ENCODE measurements around the gene ENTREP1. TPM values are rescaled to one million over a fixed set of nuclear protein-coding genes. Genes with fewer than 3 reads are reported as not detected.

The ENTREP1 gene, protein sequence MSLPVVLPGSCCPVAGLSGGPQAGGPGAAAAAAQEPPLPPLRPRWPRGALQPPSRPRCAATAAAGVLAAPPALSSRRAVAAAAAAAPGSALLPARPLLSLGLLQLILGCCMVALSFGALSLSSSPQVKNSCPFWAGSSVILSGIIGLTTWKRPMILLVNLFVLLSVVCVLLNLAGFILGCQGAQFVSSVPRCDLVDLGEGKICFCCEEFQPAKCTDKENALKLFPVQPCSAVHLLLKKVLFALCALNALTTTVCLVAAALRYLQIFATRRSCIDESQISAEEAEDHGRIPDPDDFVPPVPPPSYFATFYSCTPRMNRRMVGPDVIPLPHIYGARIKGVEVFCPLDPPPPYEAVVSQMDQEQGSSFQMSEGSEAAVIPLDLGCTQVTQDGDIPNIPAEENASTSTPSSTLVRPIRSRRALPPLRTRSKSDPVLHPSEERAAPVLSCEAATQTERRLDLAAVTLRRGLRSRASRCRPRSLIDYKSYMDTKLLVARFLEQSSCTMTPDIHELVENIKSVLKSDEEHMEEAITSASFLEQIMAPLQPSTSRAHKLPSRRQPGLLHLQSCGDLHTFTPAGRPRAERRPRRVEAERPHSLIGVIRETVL
- total RNA-seq: 3.1 and 3.8 TPM in 2 replicates

DNA sequence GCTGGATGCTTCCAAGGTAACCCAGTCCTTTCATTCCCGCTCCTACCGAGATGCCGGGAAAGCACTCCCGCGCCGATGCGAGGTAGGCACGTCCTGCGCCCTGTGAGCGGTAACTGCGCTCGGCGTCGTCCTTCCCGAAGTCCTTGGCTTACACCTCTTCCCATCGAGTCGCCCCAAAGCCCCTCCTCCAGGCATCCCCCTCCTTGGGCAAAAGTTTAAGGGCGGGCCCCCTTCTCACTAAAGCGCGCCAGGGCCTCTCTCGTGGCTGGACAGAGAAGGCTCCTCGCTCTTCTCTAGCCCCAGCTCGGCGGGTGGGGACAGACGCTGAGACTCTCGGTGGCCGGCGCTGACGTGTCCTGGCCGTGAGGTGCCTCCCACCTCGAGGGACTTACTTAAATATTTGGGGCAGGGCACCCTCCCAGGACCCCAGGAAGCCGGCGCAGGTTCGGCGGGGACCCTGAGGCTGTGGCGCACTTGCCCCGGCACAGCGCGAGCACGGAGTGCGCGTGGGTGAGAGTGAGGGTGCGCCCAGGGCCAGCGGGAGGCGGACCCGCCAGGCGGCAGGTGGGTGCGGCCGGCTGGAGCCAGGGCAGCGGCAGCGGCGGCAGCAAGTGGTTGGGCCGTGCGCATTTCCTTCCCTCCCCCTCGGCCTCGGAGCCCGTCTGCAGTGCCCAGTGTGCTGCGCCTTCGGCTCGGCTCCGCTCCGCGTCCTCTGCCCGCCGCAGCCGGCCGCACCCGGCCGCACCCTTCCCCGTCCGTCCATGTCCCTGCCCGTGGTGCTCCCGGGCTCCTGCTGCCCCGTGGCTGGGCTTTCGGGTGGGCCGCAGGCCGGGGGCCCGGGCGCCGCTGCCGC, at the start of gene ENTREP1:
Gene ENTREP1, plus strand, starts transcription at position 667 of the 853 bp plus-strand sequence. Its CDS starts 95 bp downstream, at position 762.
- Histone ChIP-seq H3K36me3 (ENCODE audit: control insufficient read depth, insufficient read depth, low read length) (no peaks in the 10 kb centered on the region), H3K27me3 (ENCODE audit: control insufficient read depth, insufficient read depth, low read length) (peaks cover 5% of the 10 kb centered on the region), H3K4me3 (ENCODE audit: low read depth, low read length) (peak within 1 kb of the TSS; percentile 52)
- TF ChIP-seq, protein P1, sequence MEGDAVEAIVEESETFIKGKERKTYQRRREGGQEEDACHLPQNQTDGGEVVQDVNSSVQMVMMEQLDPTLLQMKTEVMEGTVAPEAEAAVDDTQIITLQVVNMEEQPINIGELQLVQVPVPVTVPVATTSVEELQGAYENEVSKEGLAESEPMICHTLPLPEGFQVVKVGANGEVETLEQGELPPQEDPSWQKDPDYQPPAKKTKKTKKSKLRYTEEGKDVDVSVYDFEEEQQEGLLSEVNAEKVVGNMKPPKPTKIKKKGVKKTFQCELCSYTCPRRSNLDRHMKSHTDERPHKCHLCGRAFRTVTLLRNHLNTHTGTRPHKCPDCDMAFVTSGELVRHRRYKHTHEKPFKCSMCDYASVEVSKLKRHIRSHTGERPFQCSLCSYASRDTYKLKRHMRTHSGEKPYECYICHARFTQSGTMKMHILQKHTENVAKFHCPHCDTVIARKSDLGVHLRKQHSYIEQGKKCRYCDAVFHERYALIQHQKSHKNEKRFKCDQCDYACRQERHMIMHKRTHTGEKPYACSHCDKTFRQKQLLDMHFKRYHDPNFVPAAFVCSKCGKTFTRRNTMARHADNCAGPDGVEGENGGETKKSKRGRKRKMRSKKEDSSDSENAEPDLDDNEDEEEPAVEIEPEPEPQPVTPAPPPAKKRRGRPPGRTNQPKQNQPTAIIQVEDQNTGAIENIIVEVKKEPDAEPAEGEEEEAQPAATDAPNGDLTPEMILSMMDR (IDR thresholded peaks at IDR 0.05; ENCODE audit: insufficient read depth, low read length, poor library complexity, severe bottlenecking): no peak
- DNase-seq (ENCODE audit: low read depth): peak; percentile 39

- TF ChIP-seq, protein P1 (IDR thresholded peaks at IDR 0.05; ENCODE audit: insufficient read depth, low read length, poor library complexity, severe bottlenecking): no peak
- Histone ChIP-seq H3K4me3 (ENCODE audit: low read depth, low read length) (no peak overlapping the region), H3K36me3 (ENCODE audit: control insufficient read depth, insufficient read depth, low read length) (no peaks in the 10 kb centered on the region), H3K27me3 (ENCODE audit: control insufficient read depth, insufficient read depth, low read length) (no peaks in the 10 kb centered on the region)
- no peak for DNase-seq (ENCODE audit: low read depth)
Measured at GRCh38 chr9:69276775-69277174, 48.2 kb upstream of the ENTREP1 start.

DNA sequence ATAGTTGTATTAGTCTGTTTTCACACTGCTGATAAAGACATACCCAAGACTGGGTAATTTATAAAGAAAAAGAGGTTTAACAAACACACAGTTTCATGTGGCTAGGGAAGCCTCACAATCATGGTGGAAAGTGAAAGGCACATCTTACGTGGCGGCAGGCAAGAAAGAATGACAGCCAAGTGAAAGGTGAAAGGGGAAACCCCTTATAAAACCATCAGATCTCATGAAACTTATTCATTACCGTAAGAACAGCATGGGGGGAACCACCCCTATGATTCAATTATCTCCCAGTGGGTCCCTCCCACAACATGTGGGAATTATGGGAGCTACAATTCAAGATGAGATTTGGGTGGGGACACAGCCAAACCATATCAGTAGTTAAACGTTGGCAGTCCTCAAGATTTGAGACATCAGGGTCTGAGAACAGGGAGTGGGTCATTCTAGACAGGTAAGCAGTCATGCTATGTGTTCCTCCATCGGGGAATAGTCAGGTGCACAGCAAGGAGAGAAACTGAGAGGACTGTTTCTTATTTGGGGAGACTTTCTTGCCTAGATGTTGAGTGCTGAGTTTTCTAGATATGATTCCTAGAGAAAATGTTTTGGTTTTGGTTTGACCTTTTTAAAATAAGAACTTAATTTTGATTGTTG, 45.8 kb upstream of the ENTREP1 start:
- Histone ChIP-seq H3K36me3 (ENCODE audit: control insufficient read depth, insufficient read depth, low read length) (no peaks in the 10 kb centered on the region), H3K27me3 (ENCODE audit: control insufficient read depth, insufficient read depth, low read length) (no peaks in the 10 kb centered on the region), H3K4me3 (ENCODE audit: low read depth, low read length) (no peak overlapping the region)
- TF ChIP-seq, protein P1 (IDR thresholded peaks at IDR 0.05; ENCODE audit: insufficient read depth, low read length, poor library complexity, severe bottlenecking): no peak
- DNase-seq (ENCODE audit: low read depth): no peak

- H3K27me3 ChIP-seq (ENCODE audit: control insufficient read depth, insufficient read depth, low read length): no peaks in the 10 kb centered on the region
- H3K36me3 ChIP-seq (ENCODE audit: control insufficient read depth, insufficient read depth, low read length): no peaks in the 10 kb centered on the region
- no peak for DNase-seq (ENCODE audit: low read depth)
- TF ChIP-seq, protein P1 (IDR thresholded peaks at IDR 0.05; ENCODE audit: insufficient read depth, low read length, poor library complexity, severe bottlenecking): no peak
- H3K4me3 ChIP-seq (ENCODE audit: low read depth, low read length): no peak overlapping the region
Measured at GRCh38 chr9:69279733-69280132, 45.3 kb upstream of the ENTREP1 start.

DNA sequence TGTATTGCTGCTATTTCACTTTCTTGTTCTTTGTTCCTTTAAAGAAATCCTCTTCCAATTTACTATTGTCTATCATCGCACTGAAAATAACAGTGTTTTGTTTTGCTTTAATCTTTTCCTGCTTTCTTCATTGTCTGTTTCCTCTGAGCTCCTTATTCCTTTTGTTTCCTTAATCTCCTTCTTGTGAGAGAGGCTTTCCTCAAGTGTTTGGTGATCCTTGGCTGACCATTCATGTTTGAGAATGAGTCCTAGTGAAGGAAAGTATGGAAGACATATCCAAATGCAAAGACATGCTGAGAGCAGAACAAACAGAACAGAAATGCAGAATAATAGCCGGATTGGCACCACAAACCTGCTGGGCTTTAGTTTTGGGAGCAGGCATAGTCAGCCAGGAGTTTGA, 42.0 kb upstream of the ENTREP1 start:
- TF ChIP-seq, protein P1 (IDR thresholded peaks at IDR 0.05; ENCODE audit: insufficient read depth, low read length, poor library complexity, severe bottlenecking): no peak
- no peak for DNase-seq (ENCODE audit: low read depth)
- Histone ChIP-seq H3K4me3 (ENCODE audit: low read depth, low read length) (no peak overlapping the region), H3K27me3 (ENCODE audit: control insufficient read depth, insufficient read depth, low read length) (no peaks in the 10 kb centered on the region), H3K36me3 (ENCODE audit: control insufficient read depth, insufficient read depth, low read length) (no peaks in the 10 kb centered on the region)

Measured in kidney epithelial cell (primary cell).